IMR-90 (cell line): Measurements from ENCODE around the gene ADD3. TPM values are rescaled to one million over a fixed set of nuclear protein-coding genes. Genes with fewer than 3 reads are reported as not detected.

Experiments
- ATAC-seq: fragments of 200-7000 bp; cut with Tn5 transposase; 2 replicates; pipeline ENCODE4 v1.9.1; 2020; ENCODE audit warnings: low read depth, mild to moderate bottlenecking, moderate library complexity
- BruUV-seq: library from RNA; stranded (reverse); fragments of 400-500 nt; replicated peaks from 2 replicates; lab custom pipeline; 2021; lab: Mats Ljungman, UMichigan
- CTCF ChIA-PET: fragments of 300-600 bp; formaldehyde crosslinking; extraction: SDS; loops from one replicate; lab custom pipeline; 2021; ENCODE audit warnings: antibody characterized with exemption; lab: Yijun Ruan, JAX
- POLR2A ChIA-PET: fragments of 300-600 bp; sonication (Branson Sonifier 250); formaldehyde crosslinking; loops from one replicate; lab custom pipeline; 2022; ENCODE audit warnings: antibody characterized with exemption; ENCODE audit not compliant: unreplicated experiment; lab: Charles Lee
- DNase-seq: peaks from one replicate; pipeline ENCODE4 v3.0.0; 2013
- H2AFZ ChIP-seq: replicated peaks from 2 replicates; pipeline ENCODE3; 2013; ENCODE audit warnings: low read length, mild to moderate bottlenecking; ENCODE audit not compliant: poor library complexity
- H2AK5ac ChIP-seq: 2 replicates; pipeline ENCODE4 v1.6.1; 2013; ENCODE audit warnings: low read depth, low read length, inconsistent platforms
- H2AK9ac ChIP-seq: replicated peaks from 2 replicates; pipeline ENCODE3; 2013; ENCODE audit warnings: mild to moderate bottlenecking, low read depth, low read length, moderate library complexity; ENCODE audit not compliant: poor library complexity
- H2BK120ac ChIP-seq: 2 replicates; pipeline ENCODE4 v1.6.1; 2013; ENCODE audit warnings: low read depth, low read length, inconsistent platforms
- H2BK15ac ChIP-seq: 3 replicates; pipeline ENCODE4 v1.6.1; 2013; ENCODE audit warnings: low read depth, low read length, inconsistent platforms
- H2BK20ac ChIP-seq: 2 replicates; pipeline ENCODE4 v1.6.1; 2013; ENCODE audit warnings: low read depth, mild to moderate bottlenecking, inconsistent platforms, low read length, moderate library complexity
- H2BK5ac ChIP-seq: 2 replicates; pipeline ENCODE4 v1.6.1; 2013; ENCODE audit warnings: mild to moderate bottlenecking, low read depth, low read length, inconsistent platforms; ENCODE audit not compliant: poor library complexity, severe bottlenecking
- H3K14ac ChIP-seq: replicated peaks from 2 replicates; pipeline ENCODE4 v1.6.1; 2013; ENCODE audit warnings: low read depth, low read length, inconsistent platforms
- H3K18ac ChIP-seq: 2 replicates; pipeline ENCODE4 v1.6.1; 2013; ENCODE audit warnings: low read depth, low read length, control low read depth
- H3K23ac ChIP-seq: 2 replicates; pipeline ENCODE4 v1.6.1; 2013; ENCODE audit warnings: low read depth, low read length, inconsistent platforms
- H3K27ac ChIP-seq: 2 replicates; pipeline ENCODE4 v1.5.1; 2013; ENCODE audit warnings: mild to moderate bottlenecking, control low read depth, low read length; ENCODE audit not compliant: insufficient read depth
- H3K27me3 ChIP-seq: 2 replicates; pipeline ENCODE4 v1.6.1; 2013; ENCODE audit warnings: low read length; ENCODE audit not compliant: control insufficient read depth, insufficient read depth
- H3K36me3 ChIP-seq: 2 replicates; pipeline ENCODE4 v1.6.1; 2013; ENCODE audit warnings: low read length, mixed read lengths; ENCODE audit not compliant: control insufficient read depth, insufficient read depth
- H3K4ac ChIP-seq: 2 replicates; pipeline ENCODE4 v1.6.1; 2013; ENCODE audit warnings: low read depth, low read length, inconsistent platforms
- H3K4me1 ChIP-seq: 2 replicates; pipeline ENCODE4 v1.6.1; 2013; ENCODE audit warnings: low read length, mixed read lengths; ENCODE audit not compliant: control insufficient read depth, insufficient read depth
- H3K4me2 ChIP-seq: 2 replicates; pipeline ENCODE4 v1.6.1; 2013; ENCODE audit warnings: low read depth, mild to moderate bottlenecking, control low read depth, low read length, moderate library complexity
- H3K4me3 ChIP-seq: 2 replicates; pipeline ENCODE4 v1.5.1; 2013; ENCODE audit warnings: low read depth, mild to moderate bottlenecking, control low read depth, low read length, moderate library complexity; ENCODE audit not compliant: insufficient read depth
- H3K56ac ChIP-seq: 2 replicates; pipeline ENCODE4 v1.6.1; 2013; ENCODE audit warnings: low read length, inconsistent platforms; ENCODE audit not compliant: insufficient read depth; ENCODE audit errors: extremely low read depth
- H3K79me1 ChIP-seq, 2 experiments: 2 replicates each; pipeline ENCODE4 v1.6.1; 2013; ENCODE audit warnings: low read length in 2 of 2, inconsistent platforms in 1 of 2, low read depth in 1 of 2
- H3K9ac ChIP-seq: 2 replicates; pipeline ENCODE4 v1.6.1; 2013; ENCODE audit warnings: low read depth, low read length, control low read depth
- H3K9me1 ChIP-seq: 2 replicates; pipeline ENCODE4 v1.6.1; 2013; ENCODE audit warnings: low read length, inconsistent platforms; ENCODE audit not compliant: insufficient read depth
- H3K9me3 ChIP-seq: 2 replicates; pipeline ENCODE4 v1.6.1; 2013; ENCODE audit warnings: low read length; ENCODE audit not compliant: control insufficient read depth, insufficient read depth
- H4K20me1 ChIP-seq: 2 replicates; pipeline ENCODE4 v1.6.1; 2013; ENCODE audit warnings: low read length, inconsistent platforms; ENCODE audit not compliant: insufficient read depth
- H4K5ac ChIP-seq: 2 replicates; pipeline ENCODE4 v1.6.1; 2013; ENCODE audit warnings: mild to moderate bottlenecking, low read depth, low read length, control low read depth
- H4K8ac ChIP-seq, 2 experiments: 2 replicates each; pipeline ENCODE4 v1.6.1; 2013; ENCODE audit warnings: low read depth in 2 of 2, low read length in 2 of 2, control low read depth in 1 of 2, inconsistent platforms in 1 of 2
- H4K91ac ChIP-seq: 2 replicates; pipeline ENCODE4 v1.6.1; 2013; ENCODE audit warnings: low read depth, low read length, inconsistent platforms; ENCODE audit not compliant: insufficient read depth
- BHLHE40 ChIP-seq: fragments of 150-350 bp; IDR thresholded peaks from 2 replicates; pipeline ENCODE4 v1.6.1; 2016; ENCODE audit warnings: mild to moderate bottlenecking, low read depth, low read length
- CEBPB ChIP-seq: IDR thresholded peaks from 2 replicates; pipeline ENCODE4 v1.6.1; 2012; ENCODE audit warnings: low read depth, low read length, improper control_type of control experiment
- CHD1 ChIP-seq: IDR thresholded peaks from 2 replicates; pipeline ENCODE4 v1.6.1; 2012; ENCODE audit warnings: low read depth, low read length, improper control_type of control experiment
- FOS ChIP-seq: fragments of 150-350 bp; IDR thresholded peaks from 2 replicates; pipeline ENCODE4 v1.6.1; 2016; ENCODE audit warnings: low read depth, low read length
- MAFK ChIP-seq: IDR thresholded peaks from 2 replicates; pipeline ENCODE4 v1.6.1; 2012; ENCODE audit warnings: low read depth, low read length, improper control_type of control experiment
- MAZ ChIP-seq: IDR thresholded peaks from 2 replicates; pipeline ENCODE4 v1.6.1; 2012; ENCODE audit warnings: low read depth, mild to moderate bottlenecking, low read length, improper control_type of control experiment, moderate library complexity, borderline replicate concordance
- MXI1 ChIP-seq: IDR thresholded peaks from 2 replicates; pipeline ENCODE4 v1.6.1; 2012; ENCODE audit warnings: low read depth, mild to moderate bottlenecking, low read length, moderate library complexity, borderline replicate concordance
- NFE2L2 ChIP-seq: fragments of 150-350 bp; IDR thresholded peaks from 2 replicates; pipeline ENCODE4 v1.6.1; 2016; ENCODE audit warnings: low read depth, mild to moderate bottlenecking, low read length
- POLR2A ChIP-seq: IDR thresholded peaks from 2 replicates; pipeline ENCODE4 v1.6.1; 2012; ENCODE audit warnings: mild to moderate bottlenecking, low read depth, low read length
- RAD21 ChIP-seq: IDR thresholded peaks from 2 replicates; pipeline ENCODE4 v1.6.1; 2012; ENCODE audit warnings: low read length, improper control_type of control experiment
- RCOR1 ChIP-seq: IDR thresholded peaks from 2 replicates; pipeline ENCODE4 v1.6.1; 2012; ENCODE audit warnings: mild to moderate bottlenecking, low read length, improper control_type of control experiment; ENCODE audit not compliant: insufficient replicate concordance
- RFX5 ChIP-seq: IDR thresholded peaks from 2 replicates; pipeline ENCODE4 v1.8.0; 2012; ENCODE audit warnings: low read depth, mild to moderate bottlenecking, low read length, moderate library complexity
- SMC3 ChIP-seq: fragments of 150-350 bp; IDR thresholded peaks from 2 replicates; pipeline ENCODE4 v1.6.1; 2016; ENCODE audit warnings: low read depth, mild to moderate bottlenecking, antibody characterized with exemption, low read length, moderate library complexity
- dilution Hi-C: fragments of 300-500 bp; cut with HindIII; formaldehyde crosslinking; loops from one replicate; pipeline ENCODE4 v1.14.3; 2018; ENCODE audit warnings: low sequenced_read_pairs; ENCODE audit not compliant: unreplicated experiment
- in situ Hi-C: fragments of 300-500 bp; cut with MboI; formaldehyde crosslinking; loops from 3 replicates; pipeline ENCODE4 v1.14.3; 2019; ENCODE audit warnings: low sequenced_read_pairs, inconsistent platforms, mixed read lengths
- intact Hi-C: fragments of 100-400 bp; cut with micrococcal nuclease; formaldehyde crosslinking; loops from 2 replicates; pipeline ENCODE4 v1.10.0; 2022
- polyA plus RNA-seq, 3 experiments: library from polyadenylated mRNA; depleted of rRNA; stranded (reverse); fragments of >200 nt; gene quantifications; 2 replicates each; pipeline ENCODE4 v1.2.3, GENCODE V29; 2012; ENCODE audit warnings: low replicate concordance in 1 of 3
- total RNA-seq: library from RNA; depleted of rRNA; stranded (reverse); fragments of >200 nt; gene quantifications from 2 replicates; pipeline ENCODE4 v1.2.3, GENCODE V29; 2012
- TF ChIP-seq, protein P1 (sequence below): fragments of 150-350 bp; IDR thresholded peaks from 2 replicates; pipeline ENCODE4 v1.6.1; 2017; ENCODE audit warnings: mild to moderate bottlenecking, antibody characterized with exemption, low read length, low read depth
- TF ChIP-seq, protein P2 (sequence below): conservative IDR thresholded peaks from 2 replicates; pipeline ENCODE4 v1.5.1; 2012; ENCODE audit warnings: mild to moderate bottlenecking, low read depth, low read length, improper control_type of control experiment
- TF ChIP-seq, protein P3 (sequence below): fragments of 150-350 bp; IDR thresholded peaks from 2 replicates; pipeline ENCODE4 v1.6.1; 2016; ENCODE audit warnings: low read depth, mild to moderate bottlenecking, low read length, moderate library complexity, borderline replicate concordance

Gene ADD3
- total and polyA plus RNA-seq, 2 of the 4 experiments (the other 2 are of a cell fraction), result 138 to 212 TPM

DNA sequence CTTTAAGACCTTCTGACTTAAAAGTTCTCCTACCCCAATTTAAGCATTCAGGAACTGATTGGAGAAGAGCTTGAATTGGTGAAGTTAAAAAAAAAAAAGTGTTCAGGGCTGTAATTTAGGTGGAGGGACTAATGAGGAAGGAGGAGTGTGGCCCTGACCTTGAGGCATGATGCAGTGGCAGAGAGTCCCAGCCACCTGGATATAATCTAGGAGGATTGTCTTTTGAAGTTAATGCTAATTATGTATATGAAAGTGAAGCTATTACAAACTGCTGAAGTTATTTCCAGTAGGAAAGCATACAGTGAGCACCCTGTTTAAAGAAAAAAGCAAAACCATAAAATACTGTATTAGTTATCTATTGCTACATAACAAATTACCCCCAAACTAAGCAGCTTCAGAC is 31.5 kb downstream of the ADD3 start:
- POLR2A ChIA-PET, result no interaction called here
- dilution Hi-C loops, result no loop called here
- BruUV-seq, result no TSS peak

More for the DNA sequence above, 31.5 kb downstream of the ADD3 start:
- no peak overlapping the region for H4K8ac ChIP-seq
- no peak overlapping the region for H2AK5ac ChIP-seq
- in situ Hi-C loops (no loop called here), intact Hi-C loops (no loop called here)
- H3K27ac ChIP-seq, result no peak overlapping the region
- H2AK9ac ChIP-seq, result no peak overlapping the region
- H4K20me1 ChIP-seq, result peaks cover 23% of the 10 kb centered on the region; the same call in 1 of the 2 replicates
- H2BK120ac ChIP-seq, result no peak overlapping the region
- DNase-seq (no peak), ATAC-seq (no peak)
- peaks cover 5% of the 10 kb centered on the region for H3K4me1 ChIP-seq
- H3K4me2 ChIP-seq, result no peak overlapping the region
- CTCF ChIA-PET, result no interaction called here
- no peak overlapping the region for H4K91ac ChIP-seq
- no peak overlapping the region for H3K4me3 ChIP-seq
- no peak overlapping the region for H4K5ac ChIP-seq
- peaks cover 35 to 62% of the 10 kb centered on the region in 2 experiments for H3K79me1 ChIP-seq
- peaks cover 9% of the 10 kb centered on the region for H3K9me1 ChIP-seq
- H3K36me3 ChIP-seq, result peaks cover 1% of the 10 kb centered on the region; the same call in 1 of the 2 replicates
- TF ChIP-seq RFX5 (no peak), BHLHE40 (no peak), CHD1 (no peak), NFE2L2 (no peak), SMC3 (no peak), POLR2A (no peak), FOS (no peak), MAFK (no peak), CEBPB (no peak), RCOR1 (no peak), MAZ (no peak), RAD21 (no peak), MXI1 (no peak)
- TF ChIP-seq, protein P1, sequence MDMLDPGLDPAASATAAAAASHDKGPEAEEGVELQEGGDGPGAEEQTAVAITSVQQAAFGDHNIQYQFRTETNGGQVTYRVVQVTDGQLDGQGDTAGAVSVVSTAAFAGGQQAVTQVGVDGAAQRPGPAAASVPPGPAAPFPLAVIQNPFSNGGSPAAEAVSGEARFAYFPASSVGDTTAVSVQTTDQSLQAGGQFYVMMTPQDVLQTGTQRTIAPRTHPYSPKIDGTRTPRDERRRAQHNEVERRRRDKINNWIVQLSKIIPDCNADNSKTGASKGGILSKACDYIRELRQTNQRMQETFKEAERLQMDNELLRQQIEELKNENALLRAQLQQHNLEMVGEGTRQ, result no peak
- TF ChIP-seq, protein P2, sequence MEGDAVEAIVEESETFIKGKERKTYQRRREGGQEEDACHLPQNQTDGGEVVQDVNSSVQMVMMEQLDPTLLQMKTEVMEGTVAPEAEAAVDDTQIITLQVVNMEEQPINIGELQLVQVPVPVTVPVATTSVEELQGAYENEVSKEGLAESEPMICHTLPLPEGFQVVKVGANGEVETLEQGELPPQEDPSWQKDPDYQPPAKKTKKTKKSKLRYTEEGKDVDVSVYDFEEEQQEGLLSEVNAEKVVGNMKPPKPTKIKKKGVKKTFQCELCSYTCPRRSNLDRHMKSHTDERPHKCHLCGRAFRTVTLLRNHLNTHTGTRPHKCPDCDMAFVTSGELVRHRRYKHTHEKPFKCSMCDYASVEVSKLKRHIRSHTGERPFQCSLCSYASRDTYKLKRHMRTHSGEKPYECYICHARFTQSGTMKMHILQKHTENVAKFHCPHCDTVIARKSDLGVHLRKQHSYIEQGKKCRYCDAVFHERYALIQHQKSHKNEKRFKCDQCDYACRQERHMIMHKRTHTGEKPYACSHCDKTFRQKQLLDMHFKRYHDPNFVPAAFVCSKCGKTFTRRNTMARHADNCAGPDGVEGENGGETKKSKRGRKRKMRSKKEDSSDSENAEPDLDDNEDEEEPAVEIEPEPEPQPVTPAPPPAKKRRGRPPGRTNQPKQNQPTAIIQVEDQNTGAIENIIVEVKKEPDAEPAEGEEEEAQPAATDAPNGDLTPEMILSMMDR, result no peak
- TF ChIP-seq, protein P3, sequence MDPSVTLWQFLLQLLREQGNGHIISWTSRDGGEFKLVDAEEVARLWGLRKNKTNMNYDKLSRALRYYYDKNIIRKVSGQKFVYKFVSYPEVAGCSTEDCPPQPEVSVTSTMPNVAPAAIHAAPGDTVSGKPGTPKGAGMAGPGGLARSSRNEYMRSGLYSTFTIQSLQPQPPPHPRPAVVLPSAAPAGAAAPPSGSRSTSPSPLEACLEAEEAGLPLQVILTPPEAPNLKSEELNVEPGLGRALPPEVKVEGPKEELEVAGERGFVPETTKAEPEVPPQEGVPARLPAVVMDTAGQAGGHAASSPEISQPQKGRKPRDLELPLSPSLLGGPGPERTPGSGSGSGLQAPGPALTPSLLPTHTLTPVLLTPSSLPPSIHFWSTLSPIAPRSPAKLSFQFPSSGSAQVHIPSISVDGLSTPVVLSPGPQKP, result no peak
- no peak overlapping the region for H2BK15ac ChIP-seq
- H2BK20ac ChIP-seq, result no peak overlapping the region
- no peak overlapping the region for H3K4ac ChIP-seq
- H3K18ac ChIP-seq, result no peak overlapping the region
- H2AFZ ChIP-seq, result no peak overlapping the region
- peak overlapping the region; percentile 59; the same call in 1 of the 2 replicates for H3K23ac ChIP-seq
- no peak overlapping the region for H2BK5ac ChIP-seq
- no peak overlapping the region for H3K56ac ChIP-seq
- no peaks in the 10 kb centered on the region for H3K9me3 ChIP-seq
- no peak overlapping the region for H3K9ac ChIP-seq
- no peaks in the 10 kb centered on the region for H3K27me3 ChIP-seq
- H3K14ac ChIP-seq, result no peak overlapping the region
